ENCODE measurements around the gene UGCG. TPM values are rescaled to one million over a fixed set of nuclear protein-coding genes. Genes with fewer than 3 reads are reported as not detected.

UGCG gene
- polyA plus RNA-seq, 2 of the 4 experiments (the other 2 are of a cell fraction) = 11.6 to 25.9 TPM

DNA sequence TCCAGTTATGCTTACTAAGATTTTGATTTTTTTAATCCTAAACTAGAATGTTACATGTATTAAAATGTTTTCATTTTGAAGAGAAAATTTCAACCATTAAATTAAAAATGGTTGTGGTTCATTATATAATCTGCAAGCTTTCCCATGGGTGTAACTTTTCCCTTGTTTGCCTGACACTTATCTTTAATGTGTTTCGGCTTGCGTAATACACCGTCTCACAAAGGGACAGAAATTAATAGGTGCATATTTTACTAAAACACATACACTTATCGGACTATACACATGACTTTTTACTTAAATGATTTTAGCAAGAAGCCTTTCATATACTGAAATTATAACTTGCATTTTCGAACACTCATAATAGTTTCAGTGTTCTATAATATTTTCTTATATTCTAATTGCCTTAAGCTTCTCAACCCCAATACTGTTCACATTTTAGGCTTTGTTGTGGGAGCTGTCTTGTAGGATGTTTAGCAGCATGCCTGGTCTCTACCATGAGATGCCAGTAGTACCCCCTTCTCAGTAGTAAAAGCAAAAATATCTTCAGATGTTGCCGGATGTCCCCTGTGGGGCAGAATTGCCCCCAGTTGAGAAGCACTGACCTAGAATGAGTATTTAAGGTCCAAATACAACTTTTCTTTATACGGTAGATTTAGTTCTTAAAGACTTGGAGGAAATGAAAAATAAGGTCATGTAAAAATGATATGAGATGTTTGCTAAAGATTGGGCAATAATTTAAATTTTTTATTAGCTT is 28.6 kb downstream of the UGCG start:
- TF ChIP-seq HOXB13 (CRISPR knock-in tag; IDR thresholded peaks at IDR 0.05; ENCODE audit: low read depth) (no peak), CEBPB (IDR thresholded peaks at IDR 0.05) (peak; percentile 53 to 75; a peak in 3 of 4 replicates)
- peaks cover 54% of the 10 kb centered on the region for H3K4me1 ChIP-seq
- DNase-seq (ENCODE audit: low read depth in 1 of 2, low spot score in 1 of 2) (no peak), ATAC-seq (no peak), FAIRE-seq (no peak)
- no peak overlapping the region for H3K27ac ChIP-seq
- WGBS (ENCODE audit: missing lambda C conversion rate) = 90% methylated on average over 7 of the region's 7 CpGs
- H3K9me3 ChIP-seq = no peaks in the 10 kb centered on the region
- H3K4me2 ChIP-seq = no peak overlapping the region
- POLR2A ChIA-PET = no interaction called here
- H3K4me3 ChIP-seq = no peak overlapping the region
- CTCF ChIA-PET = interaction anchor here (0.5 to 1.5 kb wide), 3 partner anchors 59 to 165 kb away, joined by 3 to 5 read pairs (median 4); no protein-coding TSS in a partner anchor

DNA sequence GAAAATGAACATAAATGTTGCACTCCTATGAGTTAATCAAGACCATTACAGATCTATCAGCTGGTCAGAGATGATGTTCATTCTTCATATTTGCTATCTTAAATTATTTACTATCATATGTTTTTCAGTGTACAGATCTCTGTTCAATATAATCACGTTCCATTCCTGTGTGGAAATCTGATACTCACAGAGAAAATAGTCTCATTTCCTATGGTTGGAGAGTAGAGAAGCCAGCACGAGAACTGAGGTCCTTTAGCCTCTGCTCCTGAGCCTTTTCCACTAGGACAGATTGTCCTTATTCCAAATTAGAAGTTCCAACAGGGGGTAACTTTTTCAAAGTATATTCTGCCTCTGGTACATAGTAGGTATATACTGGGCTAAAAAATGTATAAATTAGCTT is 29.2 kb downstream of the UGCG start:
- DNase-seq (ENCODE audit: low read depth in 1 of 2, low spot score in 1 of 2) (no peak), FAIRE-seq (no peak), ATAC-seq (no peak)
- H3K4me2 ChIP-seq = no peak overlapping the region
- no peak overlapping the region for H3K4me3 ChIP-seq
- TF ChIP-seq PBX3 (IDR thresholded peaks at IDR 0.05) (no peak), KDM1A (IDR thresholded peaks at IDR 0.05; ENCODE audit: low read depth) (no peak), KDM5A (IDR thresholded peaks at IDR 0.05) (no peak), ZSCAN20 (CRISPR knock-in tag; IDR thresholded peaks at IDR 0.05) (no peak), POLR2AphosphoS2 (conservative IDR thresholded peaks at IDR 0.05; ENCODE audit: low read length) (no peak), GATA3 (IDR thresholded peaks at IDR 0.05; ENCODE audit: borderline replicate concordance) (no peak), PHF8 (IDR thresholded peaks at IDR 0.05; ENCODE audit: borderline replicate concordance, low read depth) (no peak), SREBF2 (IDR thresholded peaks at IDR 0.05) (no peak), CHD2 (IDR thresholded peaks at IDR 0.05; ENCODE audit: low read length, partially characterized antibody) (no peak)
- WGBS (ENCODE audit: missing lambda C conversion rate) = 61% methylated on average over 2 of the region's 2 CpGs
- peaks cover 54% of the 10 kb centered on the region for H3K4me1 ChIP-seq
- ChIA-PET CTCF (interaction anchor here (1.3 to 1.5 kb wide), 2 partner anchors 98 to 166 kb away, joined by 4 to 5 read pairs; no protein-coding TSS in a partner anchor), POLR2A (interaction anchor here (1.1 kb wide), 1 partner anchor 29 kb away, joined by 7 read pairs; the partner anchor contains the start of gene UGCG)
- H3K27ac ChIP-seq = no peak overlapping the region
- H3K9me3 ChIP-seq = no peaks in the 10 kb centered on the region

GRCh38 chr9:111926421-111926875 is 29.8 kb downstream of the UGCG start:
- no peaks in the 10 kb centered on the region for H3K9me3 ChIP-seq
- peak in 1 of 2 experiments; percentile 54; a peak in 2 of 6 replicates for ATAC-seq
- WGBS (ENCODE audit: missing lambda C conversion rate) = 65% methylated on average over 6 of the region's 6 CpGs
- no peak for FAIRE-seq
- no peak for DNase-seq (ENCODE audit: low read depth in 1 of 2, low spot score in 1 of 2)
- CTCF ChIA-PET = interaction anchor here (1.5 kb wide), 1 partner anchor 167 kb away, joined by 4 read pairs; no protein-coding TSS in a partner anchor
- H3K4me3 ChIP-seq = no peak overlapping the region
- POLR2A ChIA-PET = interaction anchor here (1.1 kb wide), 1 partner anchor 30 kb away, joined by 7 read pairs; the partner anchor contains the start of gene UGCG
- no peak overlapping the region for H3K4me2 ChIP-seq
- peaks cover 54% of the 10 kb centered on the region for H3K4me1 ChIP-seq
- peak overlapping the region in 1 of 2 experiments; percentile 42; a peak in 1 of 6 replicates for H3K27ac ChIP-seq
- TF ChIP-seq FOSL2 (IDR thresholded peaks at IDR 0.05) (no peak), FOSL2 (CRISPR knock-in tag; IDR thresholded peaks at IDR 0.05) (no peak), KDM5A (IDR thresholded peaks at IDR 0.05) (no peak), CEBPB (IDR thresholded peaks at IDR 0.05) (no peak), ZFP36 (IDR thresholded peaks at IDR 0.05; ENCODE audit: borderline replicate concordance, partially characterized antibody) (no peak), RCOR1 (IDR thresholded peaks at IDR 0.05; ENCODE audit: low read depth, low read length) (no peak), HOXB13 (CRISPR knock-in tag; IDR thresholded peaks at IDR 0.05; ENCODE audit: low read depth) (no peak), RARB (CRISPR knock-in tag; IDR thresholded peaks at IDR 0.05) (no peak)
- TF ChIP-seq, protein P1, sequence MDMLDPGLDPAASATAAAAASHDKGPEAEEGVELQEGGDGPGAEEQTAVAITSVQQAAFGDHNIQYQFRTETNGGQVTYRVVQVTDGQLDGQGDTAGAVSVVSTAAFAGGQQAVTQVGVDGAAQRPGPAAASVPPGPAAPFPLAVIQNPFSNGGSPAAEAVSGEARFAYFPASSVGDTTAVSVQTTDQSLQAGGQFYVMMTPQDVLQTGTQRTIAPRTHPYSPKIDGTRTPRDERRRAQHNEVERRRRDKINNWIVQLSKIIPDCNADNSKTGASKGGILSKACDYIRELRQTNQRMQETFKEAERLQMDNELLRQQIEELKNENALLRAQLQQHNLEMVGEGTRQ (IDR thresholded peaks at IDR 0.05) = no peak

- Histone ChIP-seq H3K4me2 (peak overlapping the region; percentile 36; the same call in 2 of the 3 replicates), H3K4me1 (peaks cover 42% of the 10 kb centered on the region), H3K9me3 (no peaks in the 10 kb centered on the region), H3K27ac (0 out of 6 replicates have a peak overlapping the region, but pooled peaks of 1 of the 2 experiments have one; percentile 11), H3K4me3 (no peak overlapping the region)
- no peak for DNase-seq (ENCODE audit: low read depth in 1 of 2, low spot score in 1 of 2)
- no peak for FAIRE-seq
- CTCF ChIA-PET = no interaction called here
- POLR2A ChIA-PET = no interaction called here
- peak; percentile 39 to 47; a peak in 4 of 6 replicates for ATAC-seq
- TF ChIP-seq FOSL2 (IDR thresholded peaks at IDR 0.05) (no peak), FOSL2 (CRISPR knock-in tag; IDR thresholded peaks at IDR 0.05) (no peak), CBX8 (IDR thresholded peaks at IDR 0.05) (no peak), HEYL (CRISPR knock-in tag; IDR thresholded peaks at IDR 0.05) (no peak), HOXA7 (CRISPR knock-in tag; IDR thresholded peaks at IDR 0.05) (no peak), EHF (CRISPR knock-in tag; IDR thresholded peaks at IDR 0.05) (no peak), CBX2 (IDR thresholded peaks at IDR 0.05; ENCODE audit: borderline replicate concordance, low read depth) (no peak), E2F6 (IDR thresholded peaks at IDR 0.05; ENCODE audit: borderline replicate concordance, low read depth) (no peak), RFX5 (IDR thresholded peaks at IDR 0.05) (no peak), RAD21 (conservative IDR thresholded peaks at IDR 0.05 in 1 of 2, IDR thresholded peaks at IDR 0.05 in 1 of 2) (no peak), MYC (IDR thresholded peaks at IDR 0.05; ENCODE audit: borderline replicate concordance, low read length) (no peak)
These were observed 31.7 kb downstream of the UGCG start for GRCh38 chr9:111928359-111928720.
